NB4 (cell line): Measurements from ENCODE around the gene CELSR1.

ENCODE experiments used
- DNase-seq: peaks from one replicate; pipeline ENCODE4 v3.0.0; 2010; ENCODE audit warnings: low read depth
- H3K4me3 ChIP-seq: one replicate; pipeline ENCODE4 v1.5.1; 2011; ENCODE audit warnings: mild to moderate bottlenecking, low read depth, low read length, moderate library complexity
- MYC ChIP-seq: IDR thresholded peaks from 2 replicates; pipeline ENCODE4 v1.6.1; 2011; ENCODE audit warnings: low read depth, low read length
- POLR2A ChIP-seq: IDR thresholded peaks from 2 replicates; pipeline ENCODE4 v1.6.1; 2011; ENCODE audit warnings: mild to moderate bottlenecking; ENCODE audit not compliant: insufficient read length; ENCODE audit errors: extremely low read depth
- TF ChIP-seq, protein P1 (sequence below): IDR thresholded peaks from 2 replicates; pipeline ENCODE4 v1.6.1; 2011; ENCODE audit warnings: low read depth, low read length
- TF ChIP-seq, protein P2 (sequence below): IDR thresholded peaks from one replicate; pipeline ENCODE4 v1.5.1; 2012; ENCODE audit warnings: low read depth, low read length

Gene CELSR1

GRCh38 chr22:46547179-46547882, 9.9 kb upstream of the CELSR1 start:
- no peak for DNase-seq
- H3K4me3 ChIP-seq, result no peak overlapping the region
- TF ChIP-seq, protein P1, sequence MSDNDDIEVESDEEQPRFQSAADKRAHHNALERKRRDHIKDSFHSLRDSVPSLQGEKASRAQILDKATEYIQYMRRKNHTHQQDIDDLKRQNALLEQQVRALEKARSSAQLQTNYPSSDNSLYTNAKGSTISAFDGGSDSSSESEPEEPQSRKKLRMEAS, result no peak
- TF ChIP-seq POLR2A, result no peak

GRCh38 chr22:46546466-46547178, 9.2 kb upstream of the CELSR1 start:
- DNase-seq, result no peak
- no peak overlapping the region for H3K4me3 ChIP-seq
- TF ChIP-seq, protein P2, sequence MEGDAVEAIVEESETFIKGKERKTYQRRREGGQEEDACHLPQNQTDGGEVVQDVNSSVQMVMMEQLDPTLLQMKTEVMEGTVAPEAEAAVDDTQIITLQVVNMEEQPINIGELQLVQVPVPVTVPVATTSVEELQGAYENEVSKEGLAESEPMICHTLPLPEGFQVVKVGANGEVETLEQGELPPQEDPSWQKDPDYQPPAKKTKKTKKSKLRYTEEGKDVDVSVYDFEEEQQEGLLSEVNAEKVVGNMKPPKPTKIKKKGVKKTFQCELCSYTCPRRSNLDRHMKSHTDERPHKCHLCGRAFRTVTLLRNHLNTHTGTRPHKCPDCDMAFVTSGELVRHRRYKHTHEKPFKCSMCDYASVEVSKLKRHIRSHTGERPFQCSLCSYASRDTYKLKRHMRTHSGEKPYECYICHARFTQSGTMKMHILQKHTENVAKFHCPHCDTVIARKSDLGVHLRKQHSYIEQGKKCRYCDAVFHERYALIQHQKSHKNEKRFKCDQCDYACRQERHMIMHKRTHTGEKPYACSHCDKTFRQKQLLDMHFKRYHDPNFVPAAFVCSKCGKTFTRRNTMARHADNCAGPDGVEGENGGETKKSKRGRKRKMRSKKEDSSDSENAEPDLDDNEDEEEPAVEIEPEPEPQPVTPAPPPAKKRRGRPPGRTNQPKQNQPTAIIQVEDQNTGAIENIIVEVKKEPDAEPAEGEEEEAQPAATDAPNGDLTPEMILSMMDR, result no peak
- TF ChIP-seq, protein P1, result no peak
- TF ChIP-seq MYC, result no peak
- TF ChIP-seq POLR2A, result no peak

GRCh38 chr22:46545086-46545792, 7.8 kb upstream of the CELSR1 start:
- DNase-seq, result peak; percentile 48
- no peak overlapping the region for H3K4me3 ChIP-seq
- TF ChIP-seq POLR2A, result no peak
- TF ChIP-seq, protein P2, result no peak
- no peak for TF ChIP-seq MYC
- TF ChIP-seq, protein P1, result no peak

GRCh38 chr22:46542011-46542985, 4.9 kb upstream of the CELSR1 start:
- DNase-seq, result peak; percentile 87
- TF ChIP-seq POLR2A (no peak), MYC (peak; percentile 60)
- TF ChIP-seq, protein P1, result peak; percentile 77
- TF ChIP-seq, protein P2, result peak; percentile 87
- no peak overlapping the region for H3K4me3 ChIP-seq

- H3K4me3 ChIP-seq, result no peak overlapping the region
- TF ChIP-seq MYC, result no peak
- TF ChIP-seq, protein P2, result no peak
- TF ChIP-seq, protein P1, result no peak
- TF ChIP-seq POLR2A, result no peak
These were observed 4.1 kb upstream of the CELSR1 start for GRCh38 chr22:46541536-46541935.

More at GRCh38 chr22:46541536-46541935, 4.1 kb upstream of the CELSR1 start:
- DNase-seq, result no peak
